HG02884 (cell line): ENCODE measurements around the gene RELN.

Experiments used
- ATAC-seq: cut with Tn5 transposase; IDR thresholded peaks from one replicate; pipeline ENCODE4 v1.9.1; 2021; ENCODE audit warnings: mild to moderate bottlenecking, moderate library complexity; ENCODE audit not compliant: unreplicated experiment

Gene RELN

DNA sequence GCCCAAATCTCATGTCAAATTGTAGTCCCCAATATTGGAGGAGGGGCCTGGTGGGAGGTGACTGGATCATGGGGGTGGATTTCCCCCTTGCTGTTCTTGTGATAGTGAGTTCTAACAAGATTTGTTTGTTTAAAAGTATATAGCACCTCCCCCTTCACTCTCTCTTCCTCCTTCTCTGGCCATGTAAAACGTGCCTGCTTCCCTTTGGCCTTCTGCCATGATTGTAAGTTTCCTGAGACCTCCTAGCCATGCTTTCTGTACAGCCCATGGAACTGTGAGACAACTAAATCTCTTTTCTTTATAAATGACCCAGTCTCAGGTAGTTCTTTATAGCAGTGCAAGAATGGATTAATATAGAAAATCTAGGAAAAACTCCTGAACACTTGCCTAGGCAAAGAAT, 341.3 kb downstream of the RELN start:
- no peak for ATAC-seq

- no peak for ATAC-seq
These were observed 345.1 kb downstream of the RELN start for GRCh38 chr7:103644319-103644718.

GRCh38 chr7:103640031-103640779, 349.3 kb downstream of the RELN start:
- no peak for ATAC-seq

DNA sequence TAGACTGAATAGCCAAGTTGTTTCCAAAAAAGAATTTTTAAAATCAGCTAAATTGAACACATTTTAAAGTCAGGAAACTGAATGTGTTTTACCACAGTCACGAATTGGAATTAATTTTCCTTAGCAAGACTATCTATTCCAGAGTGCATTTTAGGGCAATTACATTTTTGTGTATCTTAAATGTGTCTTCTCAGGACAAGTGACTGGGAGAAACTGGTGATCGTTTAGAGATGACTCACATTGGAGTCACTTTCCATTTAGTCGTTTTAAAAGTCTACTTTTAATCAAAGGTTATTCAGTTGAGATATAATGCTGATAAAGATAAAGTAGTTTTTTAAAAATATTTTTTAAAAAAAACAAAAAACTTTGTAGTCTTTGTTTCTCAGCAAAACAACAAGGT, 351.7 kb downstream of the RELN start:
- no peak for ATAC-seq

DNA sequence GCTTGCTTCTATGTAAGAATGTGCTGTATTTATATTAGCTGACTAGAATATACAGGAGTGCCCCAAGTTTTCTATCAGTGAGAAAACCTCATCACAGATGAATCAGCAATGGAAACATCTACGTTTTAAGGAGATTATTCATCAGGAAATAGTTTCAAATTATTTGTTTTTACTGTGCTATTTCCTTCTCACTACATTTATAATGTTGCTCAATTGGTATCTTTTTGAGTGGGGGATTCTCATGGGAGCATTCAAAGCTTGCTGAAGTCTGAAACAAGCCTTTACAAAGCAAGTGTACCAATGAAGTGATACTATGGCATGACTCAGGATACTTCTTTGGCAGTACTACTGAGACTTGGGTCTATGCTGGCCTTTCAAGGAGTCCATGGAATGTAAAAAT, 352.4 kb downstream of the RELN start:
- ATAC-seq: no peak

DNA sequence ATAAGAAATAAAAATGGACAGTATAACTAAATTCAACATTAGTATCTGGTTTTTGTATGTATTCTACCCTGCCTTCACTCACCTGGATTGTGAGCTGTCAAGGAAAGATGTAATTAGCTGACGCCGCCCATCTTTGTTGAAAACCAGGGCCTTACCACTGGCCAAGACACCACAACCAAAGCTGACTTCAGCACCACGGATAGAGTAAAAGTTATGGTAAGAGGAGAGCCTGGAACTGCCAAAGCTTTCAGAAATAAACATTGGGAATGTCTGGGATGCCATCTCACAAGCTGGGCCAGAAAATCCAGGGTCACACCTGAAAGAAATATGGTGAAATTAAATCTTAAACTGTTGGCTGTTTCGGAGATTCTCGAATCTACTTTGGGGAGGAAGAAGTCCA, 353.3 kb downstream of the RELN start:
- no peak for ATAC-seq

GRCh38 chr7:103632972-103633371, 356.5 kb downstream of the RELN start:
- no peak for ATAC-seq

DNA sequence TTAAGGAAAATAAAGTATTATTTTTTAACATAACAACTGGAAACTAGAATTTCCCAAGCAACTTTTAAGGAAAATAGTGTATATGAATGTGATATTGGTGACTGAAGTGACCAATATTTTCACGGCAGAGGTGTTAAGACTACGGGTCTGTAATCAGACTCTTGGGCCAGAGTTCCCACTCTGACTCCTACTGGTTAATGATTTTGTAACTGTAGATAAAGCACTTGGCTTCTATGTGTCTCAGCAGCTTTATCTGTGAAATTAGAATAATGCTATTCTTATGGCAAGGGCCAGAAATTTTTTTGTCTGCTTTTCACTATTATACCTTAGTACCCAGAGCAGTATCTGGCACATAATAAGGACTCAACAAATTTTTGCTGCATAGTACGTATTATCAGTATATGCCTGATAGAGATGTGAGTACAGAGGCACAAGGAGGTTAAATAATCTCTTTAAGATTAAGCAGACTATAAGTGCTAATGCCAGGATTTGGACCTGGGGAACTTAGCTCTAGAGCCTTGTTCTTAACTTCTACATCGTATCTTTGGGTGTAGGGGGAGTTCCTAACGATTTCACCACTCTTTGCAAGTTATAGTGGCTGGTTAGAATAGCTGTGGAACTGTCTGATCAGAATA, 357.3 kb downstream of the RELN start:
- ATAC-seq: no peak

DNA sequence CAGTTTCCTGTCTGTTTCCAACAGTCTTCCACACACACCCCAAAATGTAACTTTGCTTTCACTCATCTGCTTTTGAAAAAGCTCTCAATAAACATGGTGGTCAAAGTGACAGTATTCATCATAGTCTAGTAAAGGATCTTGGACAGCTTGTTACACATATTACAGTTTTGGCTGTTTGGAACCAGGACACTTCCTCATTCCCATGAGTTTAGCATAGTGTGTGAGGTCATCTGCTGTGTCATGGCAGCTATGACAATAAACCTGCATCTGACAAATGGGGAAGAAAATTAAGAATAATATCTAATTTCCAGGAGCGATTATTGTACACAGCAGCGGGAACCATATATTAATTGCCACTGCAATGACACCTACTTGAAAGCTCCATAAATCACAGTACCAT, 359.1 kb downstream of the RELN start:
- no peak for ATAC-seq

GRCh38 chr7:103628742-103629141, 360.7 kb downstream of the RELN start:
- ATAC-seq: no peak

DNA sequence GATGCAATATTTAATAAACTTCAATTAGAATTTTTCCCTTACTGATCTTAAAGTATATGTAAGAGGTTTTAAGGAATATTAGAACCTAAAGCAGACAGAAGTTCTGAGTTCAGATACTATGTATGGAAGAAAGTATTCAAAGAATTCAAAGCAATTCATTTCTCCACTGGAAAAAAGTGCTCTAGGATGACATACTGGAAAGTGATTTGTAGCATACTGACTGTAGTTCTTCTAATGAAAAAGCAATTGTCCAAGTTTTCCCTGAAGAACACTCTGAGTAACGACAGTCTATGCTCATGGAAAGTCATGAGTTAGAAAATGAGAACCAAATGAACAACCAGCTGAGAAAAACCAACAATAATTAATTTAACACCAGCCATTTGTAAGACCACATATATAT, 362.7 kb downstream of the RELN start:
- ATAC-seq: no peak

- no peak for ATAC-seq
These were observed 367.2 kb downstream of the RELN start for GRCh38 chr7:103622274-103622673.

GRCh38 chr7:103613655-103614642, 375.5 kb downstream of the RELN start:
- no peak for ATAC-seq

DNA sequence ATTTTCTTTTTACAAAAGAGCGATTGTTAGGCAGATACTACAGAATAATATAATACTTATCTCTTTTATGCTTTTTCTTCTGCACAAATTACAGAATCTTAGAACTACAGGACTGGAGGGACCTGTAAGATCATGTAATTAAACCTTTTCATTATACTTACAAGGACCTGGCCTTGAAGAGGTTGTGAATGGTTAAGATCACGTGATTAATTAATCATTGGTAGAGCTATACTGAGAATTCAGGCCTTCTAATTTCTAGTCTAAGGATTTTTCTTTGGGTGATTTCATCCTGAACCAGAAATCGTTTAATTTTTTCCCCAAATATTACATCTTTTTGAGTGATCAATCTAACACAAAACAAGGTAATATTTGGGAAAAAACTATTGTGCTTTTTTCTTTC, 379.7 kb downstream of the RELN start:
- no peak for ATAC-seq

- no peak for ATAC-seq
These were observed 383.8 kb downstream of the RELN start for GRCh38 chr7:103605640-103606039.

- ATAC-seq: no peak
These were observed 391.0 kb downstream of the RELN start for GRCh38 chr7:103598326-103598905.

DNA sequence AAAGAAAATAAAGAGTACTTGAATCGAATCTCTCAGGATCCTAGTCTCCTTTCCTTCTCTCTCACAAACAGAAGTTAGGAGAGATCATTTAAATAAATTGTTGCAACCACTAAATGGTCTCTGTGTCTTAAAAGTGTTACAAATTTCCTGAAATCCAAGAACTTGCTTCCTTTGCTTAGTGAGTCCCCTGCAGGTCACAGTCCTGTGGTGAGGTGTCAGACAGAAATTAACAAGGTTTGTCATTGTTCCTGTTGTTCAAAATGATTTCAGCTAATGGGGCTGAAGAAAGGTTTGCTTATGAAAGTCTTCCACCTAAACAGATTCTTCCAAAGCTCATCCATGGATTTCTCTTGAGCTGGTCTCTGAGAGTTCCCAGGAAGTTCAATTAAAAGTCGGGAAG, 391.9 kb downstream of the RELN start:
- ATAC-seq: no peak

DNA sequence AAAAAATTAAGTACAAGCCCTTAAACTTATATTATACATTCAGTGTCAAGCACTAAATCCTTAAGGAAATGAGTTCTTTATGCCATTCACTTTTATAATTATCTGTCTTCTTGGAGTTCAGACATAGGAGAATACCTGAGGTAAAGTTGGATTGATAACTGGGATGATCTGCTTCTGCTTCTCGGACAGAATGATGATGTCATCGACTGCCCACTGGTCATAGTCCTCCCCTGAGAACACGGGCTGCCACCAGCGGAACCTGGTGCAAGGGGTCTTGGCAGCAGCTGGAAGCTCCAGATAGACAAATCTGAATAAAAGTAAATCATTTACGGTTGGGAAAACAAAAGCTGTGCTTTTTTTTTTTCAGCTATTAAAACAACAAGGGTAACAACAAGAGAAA, 395.3 kb downstream of the RELN start:
- no peak for ATAC-seq

DNA sequence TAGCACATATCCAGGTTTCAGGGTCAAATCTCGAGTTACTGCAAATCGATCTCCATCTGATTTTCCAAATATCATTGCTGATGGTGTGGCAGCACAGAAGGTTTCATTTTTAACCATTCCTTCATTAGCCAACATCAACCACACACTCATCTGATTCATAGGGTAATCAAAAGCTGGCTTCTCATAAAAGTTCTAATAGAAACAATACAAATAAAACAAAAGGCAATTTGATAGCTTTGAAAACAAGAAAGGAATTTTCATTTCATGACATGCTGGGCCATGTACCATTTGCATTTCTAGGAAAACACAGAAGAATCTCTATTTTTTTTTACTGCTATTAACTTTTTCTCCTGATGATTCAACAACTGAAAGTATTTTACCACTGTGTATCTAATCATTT, 395.8 kb downstream of the RELN start:
- ATAC-seq: no peak

DNA sequence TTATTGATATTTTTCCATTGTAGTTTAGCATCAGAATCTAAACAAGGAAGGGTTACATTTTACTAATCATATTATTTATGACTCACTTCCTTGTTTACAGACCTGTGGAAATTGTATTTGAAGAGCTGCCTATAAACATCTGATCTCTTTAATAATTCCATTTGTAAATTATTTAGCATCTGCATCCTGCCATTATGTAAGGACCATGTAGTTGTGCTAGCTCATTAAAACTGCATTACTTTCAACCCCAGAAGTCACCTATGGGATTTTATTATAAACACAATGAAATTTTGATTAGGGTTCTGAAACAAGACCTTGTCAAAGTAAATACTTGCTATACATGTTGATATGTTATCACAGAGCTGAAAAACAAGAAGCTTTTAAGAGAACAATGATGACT, 396.6 kb downstream of the RELN start:
- no peak for ATAC-seq

GRCh38 chr7:103592187-103592586, 397.3 kb downstream of the RELN start:
- ATAC-seq: no peak
